ENCODE data around the gene SH3GLB2.

GRCh38 chr9:129009584-129010141 is 18.5 kb downstream of the SH3GLB2 start:
- TF ChIP-seq CTCF (IDR thresholded peaks at IDR 0.05), result no peak
- no peak for TF ChIP-seq POLR2A (IDR thresholded peaks at IDR 0.05)
